PC-9 (cell line): ENCODE data around the gene UST.

Experiments used
- CTCF ChIP-seq: fragments of 200-600 bp; sonication (generic); conservative IDR thresholded peaks from 2 replicates; pipeline ENCODE4 v1.6.1; 2017; ENCODE audit warnings: mixed run types, antibody characterized with exemption, mild to moderate bottlenecking, moderate library complexity
- EZH2 ChIP-seq: fragments of 200-600 bp; sonication (generic); IDR thresholded peaks from 2 replicates; pipeline ENCODE4 v1.8.0; 2017; ENCODE audit warnings: antibody characterized with exemption, low read depth

GRCh38 chr6:149094156-149094555 lies 347.3 kb downstream of the UST start:
- no peak for TF ChIP-seq CTCF
- TF ChIP-seq EZH2 = no peak
